Measurements from ENCODE around the gene TMCO6. TPM values are rescaled to one million over a fixed set of nuclear protein-coding genes. Genes with fewer than 3 reads are reported as not detected.

TMCO6 gene
- total RNA-seq, 2 experiments from 2014 or later: 20.9 to 21.1 TPM

DNA sequence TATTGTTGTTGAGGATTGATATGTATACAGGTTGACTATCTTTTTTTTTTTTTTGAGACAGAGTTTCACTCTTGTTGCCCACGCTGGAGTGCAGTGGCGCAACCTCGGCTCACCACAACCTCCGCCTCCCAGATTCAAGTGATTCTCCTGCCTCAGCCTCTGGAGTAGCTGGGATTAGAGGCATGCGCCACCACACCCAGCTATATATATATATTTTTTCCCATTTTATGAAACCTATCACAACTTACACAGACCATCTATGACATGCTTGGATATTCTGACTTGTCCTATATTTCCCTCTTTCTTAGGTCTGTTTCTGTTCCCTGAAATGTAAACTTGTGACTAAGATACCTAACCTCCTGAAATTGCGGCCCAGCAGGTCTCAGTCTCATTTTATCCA, 11.3 kb upstream of the TMCO6 start:
- ChIA-PET POLR2A (interaction anchor here (1.0 kb wide), 1 partner anchor 80 kb away, joined by 3 read pairs; the partner anchor contains the start of gene EIF4EBP3), CTCF (interaction anchor here (0.7 kb wide), 1 partner anchor 769 kb away, joined by 3 read pairs; no protein-coding TSS in a partner anchor)
- H3K4me1 Mint-ChIP-seq (ENCODE audit: low read depth): peaks cover 15% of the 10 kb centered on the region
- H3K9me3 Mint-ChIP-seq: no peaks in the 10 kb centered on the region
- no peak for ATAC-seq (ENCODE audit: poor library complexity)
- H3K4me3 Mint-ChIP-seq: no peak overlapping the region
- peaks cover 15% of the 10 kb centered on the region for H3K4me1 ChIP-seq (ENCODE audit: insufficient read depth, low read length)
- no peak overlapping the region for H3K27ac ChIP-seq (ENCODE audit: low read depth in 1 of 2, low read length in 2 of 2)
- H3K27me3 Mint-ChIP-seq: no peaks in the 10 kb centered on the region
- H3K27ac Mint-ChIP-seq: no peak overlapping the region
- DNase-seq: no peak
- H3K36me3 ChIP-seq (ENCODE audit: insufficient read depth, low read length): no peaks in the 10 kb centered on the region
- H3K27me3 ChIP-seq (ENCODE audit: control insufficient read depth in 1 of 2, insufficient read depth in 2 of 2, low read length in 2 of 2): no peaks in the 10 kb centered on the region
- H3K36me3 Mint-ChIP-seq (ENCODE audit: low read depth): no peaks in the 10 kb centered on the region
- no peak overlapping the region for H3K4me3 ChIP-seq (ENCODE audit: low read length)
- peaks cover 0 to 3% of the 10 kb centered on the region in 2 experiments for H3K9me3 ChIP-seq (ENCODE audit: control insufficient read depth in 1 of 2, insufficient read depth in 1 of 2, low read length in 2 of 2)
- TF ChIP-seq, protein P1, sequence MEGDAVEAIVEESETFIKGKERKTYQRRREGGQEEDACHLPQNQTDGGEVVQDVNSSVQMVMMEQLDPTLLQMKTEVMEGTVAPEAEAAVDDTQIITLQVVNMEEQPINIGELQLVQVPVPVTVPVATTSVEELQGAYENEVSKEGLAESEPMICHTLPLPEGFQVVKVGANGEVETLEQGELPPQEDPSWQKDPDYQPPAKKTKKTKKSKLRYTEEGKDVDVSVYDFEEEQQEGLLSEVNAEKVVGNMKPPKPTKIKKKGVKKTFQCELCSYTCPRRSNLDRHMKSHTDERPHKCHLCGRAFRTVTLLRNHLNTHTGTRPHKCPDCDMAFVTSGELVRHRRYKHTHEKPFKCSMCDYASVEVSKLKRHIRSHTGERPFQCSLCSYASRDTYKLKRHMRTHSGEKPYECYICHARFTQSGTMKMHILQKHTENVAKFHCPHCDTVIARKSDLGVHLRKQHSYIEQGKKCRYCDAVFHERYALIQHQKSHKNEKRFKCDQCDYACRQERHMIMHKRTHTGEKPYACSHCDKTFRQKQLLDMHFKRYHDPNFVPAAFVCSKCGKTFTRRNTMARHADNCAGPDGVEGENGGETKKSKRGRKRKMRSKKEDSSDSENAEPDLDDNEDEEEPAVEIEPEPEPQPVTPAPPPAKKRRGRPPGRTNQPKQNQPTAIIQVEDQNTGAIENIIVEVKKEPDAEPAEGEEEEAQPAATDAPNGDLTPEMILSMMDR (IDR thresholded peaks at IDR 0.05): no peak
- intact Hi-C loops (cut with DNase I, micrococcal nuclease): loop anchor here in 1 of 2 experiments (5.0 kb wide), 1 partner anchor 41 kb away; no protein-coding TSS in a partner anchor

DNA sequence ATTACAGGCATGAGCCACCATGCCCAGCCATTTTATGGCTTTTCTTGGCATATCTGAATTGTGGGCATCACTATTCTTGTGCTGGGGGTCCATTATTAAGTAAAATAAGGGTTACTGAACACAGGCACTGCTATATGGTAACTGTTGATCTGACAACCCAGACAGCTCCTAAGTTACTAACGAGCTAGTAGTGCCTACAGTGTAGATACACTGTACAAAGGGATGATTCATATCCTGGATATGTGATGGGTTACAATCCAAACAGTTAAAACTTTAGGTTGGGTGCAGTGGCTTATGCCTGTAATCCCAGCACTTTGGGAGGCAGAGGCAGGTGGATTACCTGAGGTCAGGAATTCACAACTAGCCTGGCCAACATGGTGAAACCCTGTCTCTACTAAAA, 10.5 kb upstream of the TMCO6 start:
- no peaks in the 10 kb centered on the region for H3K36me3 Mint-ChIP-seq (ENCODE audit: low read depth)
- CTCF ChIA-PET: no interaction called here
- Histone ChIP-seq H3K27me3 (ENCODE audit: control insufficient read depth in 1 of 2, insufficient read depth in 2 of 2, low read length in 2 of 2) (no peaks in the 10 kb centered on the region), H3K9me3 (ENCODE audit: control insufficient read depth in 1 of 2, insufficient read depth in 1 of 2, low read length in 2 of 2) (peaks cover 0 to 3% of the 10 kb centered on the region in 2 experiments), H3K36me3 (ENCODE audit: insufficient read depth, low read length) (no peaks in the 10 kb centered on the region), H3K4me1 (ENCODE audit: insufficient read depth, low read length) (peaks cover 20% of the 10 kb centered on the region), H3K4me3 (ENCODE audit: low read length) (no peak overlapping the region), H3K27ac (ENCODE audit: low read depth in 1 of 2, low read length in 2 of 2) (no peak overlapping the region)
- TF ChIP-seq, protein P1 (IDR thresholded peaks at IDR 0.05): no peak
- H3K27me3 Mint-ChIP-seq: no peaks in the 10 kb centered on the region
- no peak overlapping the region for H3K27ac Mint-ChIP-seq
- no peaks in the 10 kb centered on the region for H3K9me3 Mint-ChIP-seq
- H3K4me1 Mint-ChIP-seq (ENCODE audit: low read depth): peaks cover 21% of the 10 kb centered on the region
- POLR2A ChIA-PET: no interaction called here
- H3K4me3 Mint-ChIP-seq: no peak overlapping the region
- DNase-seq (no peak), ATAC-seq (ENCODE audit: poor library complexity) (no peak)
- intact Hi-C loops (cut with DNase I, micrococcal nuclease): loop anchor here in 1 of 2 experiments (5.0 kb wide), 1 partner anchor 41 kb away; no protein-coding TSS in a partner anchor

DNA sequence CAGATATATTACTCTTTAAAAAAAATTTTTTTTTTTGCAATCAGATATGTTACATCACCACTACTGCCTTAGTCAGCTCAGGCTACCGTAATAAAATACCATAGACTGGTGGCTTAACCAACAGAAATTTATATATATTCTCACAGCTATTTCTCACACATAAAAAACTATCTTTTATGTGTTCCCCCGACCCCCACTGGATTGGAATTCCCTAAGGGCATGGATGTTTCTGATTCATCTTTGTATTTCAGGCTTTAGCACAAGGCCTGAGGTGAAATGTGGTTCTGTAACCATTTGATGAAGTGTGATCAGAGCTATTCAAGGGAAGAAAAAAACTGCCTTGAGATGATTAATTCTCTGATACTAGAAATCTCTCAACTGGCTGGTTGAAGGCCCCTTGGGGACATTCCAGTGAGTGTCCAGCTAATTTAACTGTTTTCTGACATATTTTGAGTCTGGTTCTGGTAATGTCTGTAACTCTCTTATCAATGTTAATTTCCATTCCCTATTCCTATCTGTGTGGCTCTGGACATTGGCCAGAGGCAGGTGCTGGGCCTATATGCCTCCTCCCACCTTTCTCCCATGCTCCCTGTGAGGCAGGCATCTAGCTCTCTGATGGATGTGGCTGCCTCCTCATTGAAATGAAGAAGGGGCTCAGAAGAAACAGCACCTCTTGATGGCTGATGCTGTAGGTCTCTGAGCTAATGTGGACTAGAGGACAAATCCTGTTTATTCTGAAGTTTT, 8.8 kb upstream of the TMCO6 start:
- Mint-ChIP-seq H3K27ac (no peak overlapping the region), H3K36me3 (ENCODE audit: low read depth) (no peaks in the 10 kb centered on the region), H3K27me3 (no peaks in the 10 kb centered on the region), H3K9me3 (no peaks in the 10 kb centered on the region), H3K4me3 (peak overlapping the region; percentile 72), H3K4me1 (ENCODE audit: low read depth) (peaks cover 24% of the 10 kb centered on the region)
- TF ChIP-seq, protein P1 (IDR thresholded peaks at IDR 0.05): no peak
- Histone ChIP-seq H3K4me1 (ENCODE audit: insufficient read depth, low read length) (peaks cover 23% of the 10 kb centered on the region), H3K36me3 (ENCODE audit: insufficient read depth, low read length) (no peaks in the 10 kb centered on the region), H3K9me3 (ENCODE audit: control insufficient read depth in 1 of 2, insufficient read depth in 1 of 2, low read length in 2 of 2) (peaks cover 0 to 3% of the 10 kb centered on the region in 2 experiments), H3K27ac (ENCODE audit: low read depth in 1 of 2, low read length in 2 of 2) (no peak overlapping the region), H3K27me3 (ENCODE audit: control insufficient read depth in 1 of 2, insufficient read depth in 2 of 2, low read length in 2 of 2) (no peaks in the 10 kb centered on the region), H3K4me3 (ENCODE audit: low read length) (peak overlapping the region; percentile 72)
- CTCF ChIA-PET: interaction anchor here (1.5 to 1.9 kb wide), 2 partner anchors 14 to 17 kb away, joined by 3 to 5 read pairs; partner anchors contain the start of genes IK and NDUFA2
- POLR2A ChIA-PET: interaction anchor here (1.6 to 2.7 kb wide), 2 partner anchors 17 to 83 kb away, joined by 7 to 34 read pairs; partner anchors contain the start of genes EIF4EBP3, IK and NDUFA2
- ATAC-seq (ENCODE audit: poor library complexity) (no peak), DNase-seq (no peak)
- intact Hi-C loops (cut with DNase I, micrococcal nuclease): loop anchor here in 1 of 2 experiments (10.0 kb wide), 1 partner anchor 526 kb away; no protein-coding TSS in a partner anchor
